ENCODE measurements around the gene DNLZ. TPM values are rescaled to one million over a fixed set of nuclear protein-coding genes. Genes with fewer than 3 reads are reported as not detected.

DNLZ gene
- total and polyA plus RNA-seq, 2 of the 4 experiments (the other 2 are of a cell fraction): 2.0 to 11.4 TPM

DNA sequence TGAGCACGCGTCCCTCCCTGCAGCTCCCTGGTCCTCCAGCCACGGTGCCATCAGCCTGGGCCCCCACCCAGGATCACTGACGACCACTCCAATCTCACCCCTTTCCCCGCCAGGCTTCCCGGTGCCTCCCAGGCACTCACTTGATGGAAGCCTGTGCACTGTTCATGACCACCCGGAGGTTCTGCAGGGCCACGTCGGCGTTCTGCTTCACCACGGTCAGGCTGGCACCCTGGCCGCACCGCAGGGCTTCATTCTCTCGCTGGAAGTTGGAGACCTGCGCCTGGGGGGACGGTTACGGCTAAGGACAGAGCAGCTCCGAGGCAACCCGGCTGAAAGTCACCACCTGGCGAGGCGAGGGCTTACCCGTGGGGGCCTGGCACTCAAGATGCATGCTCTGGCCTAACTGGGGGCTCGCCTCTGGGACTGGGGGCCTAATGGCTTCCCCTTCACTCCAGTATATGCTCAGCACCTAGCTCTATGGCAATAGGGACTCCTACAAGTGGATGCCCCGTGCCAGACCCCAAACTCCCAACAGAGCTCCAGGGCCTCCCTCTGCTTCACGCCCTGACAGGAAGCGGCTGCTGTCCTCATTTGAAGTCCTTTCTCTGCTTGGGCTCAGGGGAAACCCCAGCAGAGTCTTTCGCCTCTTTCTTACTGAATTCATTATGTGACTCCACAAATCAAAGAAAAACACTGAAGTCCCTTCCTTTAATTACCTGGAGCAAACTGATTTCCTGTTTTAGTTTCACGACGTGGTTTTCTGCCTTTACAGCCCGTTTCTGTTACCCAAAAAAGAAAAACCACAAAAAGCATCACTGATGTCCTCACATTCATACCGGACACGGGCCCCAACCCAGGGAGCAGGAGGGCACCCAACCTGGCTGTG, 40.6 kb upstream of the DNLZ start:
- Histone ChIP-seq H3K79me1 (ENCODE audit: low read depth in 1 of 2, low read length in 2 of 2) (peaks cover 9 to 25% of the 10 kb centered on the region in 2 experiments), H3K4me2 (ENCODE audit: low read depth, low read length) (no peak overlapping the region), H2BK120ac (ENCODE audit: low read depth, low read length) (no peak overlapping the region), H3K4me3 (ENCODE audit: insufficient read depth, low read depth, low read length) (no peak overlapping the region), H2AK5ac (ENCODE audit: low read depth, low read length) (no peak overlapping the region), H2BK5ac (ENCODE audit: low read depth, low read length, poor library complexity, severe bottlenecking) (no peak overlapping the region), H2AFZ (replicated peaks; ENCODE audit: low read length, poor library complexity) (no peak overlapping the region), H3K27ac (ENCODE audit: insufficient read depth, low read length) (no peak overlapping the region), H4K5ac (ENCODE audit: low read depth, low read length) (no peak overlapping the region), H4K91ac (ENCODE audit: insufficient read depth, low read depth, low read length) (no peak overlapping the region), H3K18ac (ENCODE audit: low read depth, low read length) (no peak overlapping the region), H3K27me3 (ENCODE audit: control insufficient read depth, insufficient read depth, low read length) (no peaks in the 10 kb centered on the region), H4K20me1 (ENCODE audit: insufficient read depth, low read length) (peaks cover 10% of the 10 kb centered on the region; the same call in 1 of the 2 replicates), H3K9ac (ENCODE audit: low read depth, low read length) (no peak overlapping the region), H4K8ac (ENCODE audit: low read depth in 2 of 2, low read length in 2 of 2) (no peak overlapping the region), H3K9me1 (ENCODE audit: insufficient read depth, low read length) (0 out of 2 replicates have a peak, but pooled peaks cover 5% of the 10 kb centered on the region), H2AK9ac (replicated peaks; ENCODE audit: low read depth, low read length, poor library complexity) (no peak overlapping the region), H3K9me3 (ENCODE audit: control insufficient read depth, insufficient read depth, low read length) (no peaks in the 10 kb centered on the region), H3K4ac (ENCODE audit: low read depth, low read length) (no peak overlapping the region), H3K4me1 (ENCODE audit: control insufficient read depth, insufficient read depth, low read length) (peaks cover 3% of the 10 kb centered on the region), H2BK15ac (ENCODE audit: low read depth, low read length) (no peak overlapping the region), H3K23ac (ENCODE audit: low read depth, low read length) (no peak overlapping the region), H3K56ac (ENCODE audit: extremely low read depth, insufficient read depth, low read length) (no peak overlapping the region), H3K36me3 (ENCODE audit: control insufficient read depth, insufficient read depth, low read length) (peaks cover 40% of the 10 kb centered on the region), H3K14ac (replicated peaks; ENCODE audit: low read depth, low read length) (no peak overlapping the region), H2BK20ac (ENCODE audit: low read depth, low read length) (no peak overlapping the region)
- WGBS, 2 experiments (ENCODE audit: extremely low coverage in 2 of 2, insufficient read length in 1 of 2): 96% methylated on average over 13 of the region's 32 CpGs; no CpG with 5 or more reads in 1 of the 2 experiments
- CTCF ChIA-PET: no interaction called here
- in situ Hi-C loops (cut with MboI; ENCODE audit: low sequenced_read_pairs) (loop anchor here (5.0 kb wide), 1 partner anchor 82 kb away; no protein-coding TSS in a partner anchor), dilution Hi-C loops (cut with HindIII; ENCODE audit: low sequenced_read_pairs, unreplicated experiment) (no loop called here), intact Hi-C loops (cut with micrococcal nuclease) (loop anchor here (5.0 kb wide), 1 partner anchor 77 kb away; the partner anchor contains the start of gene GPSM1)
- POLR2A ChIA-PET (ENCODE audit: unreplicated experiment): no interaction called here
- ATAC-seq (ENCODE audit: low read depth) (no peak), DNase-seq (no peak)
- TF ChIP-seq USF2 (IDR thresholded peaks at IDR 0.05; ENCODE audit: low read depth, low read length) (no peak), POLR2A (IDR thresholded peaks at IDR 0.05; ENCODE audit: low read depth, low read length) (no peak), FOS (IDR thresholded peaks at IDR 0.05; ENCODE audit: low read depth, low read length) (no peak), BHLHE40 (IDR thresholded peaks at IDR 0.05; ENCODE audit: low read depth, low read length) (no peak), RCOR1 (IDR thresholded peaks at IDR 0.05; ENCODE audit: insufficient replicate concordance, low read length) (no peak), MAFK (IDR thresholded peaks at IDR 0.05; ENCODE audit: low read depth, low read length) (no peak), RAD21 (IDR thresholded peaks at IDR 0.05; ENCODE audit: low read length) (no peak), MXI1 (IDR thresholded peaks at IDR 0.05; ENCODE audit: borderline replicate concordance, low read depth, low read length) (no peak), NFE2L2 (IDR thresholded peaks at IDR 0.05; ENCODE audit: low read depth, low read length) (no peak), SMC3 (IDR thresholded peaks at IDR 0.05; ENCODE audit: low read depth, low read length) (no peak), CEBPB (IDR thresholded peaks at IDR 0.05; ENCODE audit: low read depth, low read length) (no peak)
- TF ChIP-seq, protein P1, sequence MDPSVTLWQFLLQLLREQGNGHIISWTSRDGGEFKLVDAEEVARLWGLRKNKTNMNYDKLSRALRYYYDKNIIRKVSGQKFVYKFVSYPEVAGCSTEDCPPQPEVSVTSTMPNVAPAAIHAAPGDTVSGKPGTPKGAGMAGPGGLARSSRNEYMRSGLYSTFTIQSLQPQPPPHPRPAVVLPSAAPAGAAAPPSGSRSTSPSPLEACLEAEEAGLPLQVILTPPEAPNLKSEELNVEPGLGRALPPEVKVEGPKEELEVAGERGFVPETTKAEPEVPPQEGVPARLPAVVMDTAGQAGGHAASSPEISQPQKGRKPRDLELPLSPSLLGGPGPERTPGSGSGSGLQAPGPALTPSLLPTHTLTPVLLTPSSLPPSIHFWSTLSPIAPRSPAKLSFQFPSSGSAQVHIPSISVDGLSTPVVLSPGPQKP (IDR thresholded peaks at IDR 0.05; ENCODE audit: borderline replicate concordance, low read depth, low read length): no peak
- no TSS peak for BruUV-seq (replicated peaks)
